PC-3 (cell line): ENCODE results near the gene ADRA2B. TPM values are rescaled to one million over a fixed set of nuclear protein-coding genes. Genes with fewer than 3 reads are reported as not detected.

Source experiments
- ATAC-seq: fragments of 200-7000 bp; cut with Tn5 transposase; 2 replicates; pipeline ENCODE4 v1.9.1; 2020; ENCODE audit warnings: mild to moderate bottlenecking, moderate library complexity
- BruUV-seq: library from RNA; stranded (reverse); fragments of 400-500 nt; replicated peaks from 2 replicates; lab custom pipeline; 2021; lab: Mats Ljungman, UMichigan
- CTCF ChIA-PET: fragments of 300-600 bp; sonication (Branson Sonifier 250); formaldehyde crosslinking; loops from one replicate; lab custom pipeline; 2022; ENCODE audit warnings: antibody characterized with exemption; lab: Charles Lee
- POLR2A ChIA-PET: fragments of 300-600 bp; sonication (Branson Sonifier 250); formaldehyde crosslinking; loops from one replicate; lab custom pipeline; 2022; ENCODE audit warnings: antibody characterized with exemption; ENCODE audit not compliant: unreplicated experiment; lab: Charles Lee
- DNase-seq: peaks from one replicate; pipeline ENCODE4 v3.0.0-alpha.2; 2015
- H2AFZ ChIP-seq: fragments of 300-600 bp; sonication (generic); 2 replicates; pipeline ENCODE4 v1.6.0; 2016; ENCODE audit warnings: antibody characterized with exemption, low read length
- H3F3A ChIP-seq: fragments of 300-600 bp; sonication (generic); one replicate; pipeline ENCODE4 v1.6.0; 2017; ENCODE audit warnings: antibody characterized with exemption, low read length, control low read depth, mild to moderate bottlenecking; ENCODE audit not compliant: unreplicated experiment
- H3K27ac ChIP-seq: fragments of 300-600 bp; sonication (generic); 2 replicates; pipeline ENCODE4 v1.5.1; 2016; ENCODE audit warnings: mild to moderate bottlenecking, low read length
- H3K27me3 ChIP-seq: fragments of 300-600 bp; sonication (generic); 2 replicates; pipeline ENCODE4 v1.6.1; 2016; ENCODE audit warnings: low read length, mixed read lengths
- H3K36me3 ChIP-seq: fragments of 300-600 bp; sonication (generic); 2 replicates; pipeline ENCODE4 v1.6.1; 2016; ENCODE audit warnings: low read depth, mixed run types, low read length, mixed read lengths
- H3K4me1 ChIP-seq: fragments of 300-600 bp; sonication (generic); 2 replicates; pipeline ENCODE4 v1.5.1; 2016; ENCODE audit warnings: low read length; ENCODE audit not compliant: insufficient read depth
- H3K4me2 ChIP-seq: fragments of 300-600 bp; sonication (generic); 2 replicates; pipeline ENCODE4 v1.6.0; 2016; ENCODE audit warnings: low read length
- H3K4me3 ChIP-seq: fragments of 300-600 bp; sonication (generic); 2 replicates; pipeline ENCODE4 v1.5.1; 2016; ENCODE audit warnings: mild to moderate bottlenecking, low read length, mixed read lengths
- H3K79me2 ChIP-seq: fragments of 300-600 bp; sonication (generic); 2 replicates; pipeline ENCODE4 v1.6.1; 2017; ENCODE audit warnings: low read length, mixed read lengths
- H3K9ac ChIP-seq: fragments of 300-600 bp; sonication (generic); 2 replicates; pipeline ENCODE4 v1.6.0; 2016; ENCODE audit warnings: mild to moderate bottlenecking, low read length
- H3K9me2 ChIP-seq: fragments of 300-600 bp; sonication (generic); replicated peaks from 2 replicates; pipeline ENCODE4 v1.6.1; 2016; ENCODE audit warnings: mixed run types, low read length, mixed read lengths
- H3K9me3 ChIP-seq: fragments of 300-600 bp; sonication (generic); 2 replicates; pipeline ENCODE4 v1.6.1; 2016; ENCODE audit warnings: low read length, mixed read lengths
- H4K20me1 ChIP-seq: fragments of 300-600 bp; sonication (generic); 2 replicates; pipeline ENCODE4 v1.6.1; 2016; ENCODE audit warnings: low read length, mixed read lengths
- CTCF ChIP-seq: fragments of 300-600 bp; sonication (generic); conservative IDR thresholded peaks from 2 replicates; pipeline ENCODE4 v1.5.1; 2017; ENCODE audit warnings: antibody characterized with exemption, low read depth, mild to moderate bottlenecking, low read length
- EZH2 ChIP-seq: fragments of 300-600 bp; sonication (generic); IDR thresholded peaks from one replicate; pipeline ENCODE4 v1.6.1; 2017; ENCODE audit warnings: antibody characterized with exemption, mild to moderate bottlenecking, low read length; ENCODE audit not compliant: unreplicated experiment
- EZH2phosphoT487 ChIP-seq: fragments of 300-600 bp; sonication (generic); IDR thresholded peaks from 2 replicates; pipeline ENCODE4 v1.6.1; 2018; ENCODE audit warnings: mild to moderate bottlenecking, antibody characterized with exemption, low read length, borderline replicate concordance
- intact Hi-C: fragments of 100-400 bp; cut with micrococcal nuclease; formaldehyde crosslinking; loops from 2 replicates; pipeline ENCODE4 v1.9.0; 2023
- total RNA-seq: library from RNA; depleted of rRNA; stranded (reverse); fragments of >200 nt; gene quantifications from 2 replicates; pipeline ENCODE4 v1.2.3, GENCODE V29; 2014

The ADRA2B gene
- total RNA-seq, 1 experiment from 2014 or later: not detected

- H2AFZ ChIP-seq: no peak overlapping the region
- no TSS peak for BruUV-seq
- H3K27me3 ChIP-seq: no peaks in the 10 kb centered on the region
- intact Hi-C loops: no loop called here
- no peaks in the 10 kb centered on the region for H3K9me2 ChIP-seq
- no peak for TF ChIP-seq EZH2phosphoT487
- no peak for TF ChIP-seq EZH2
- TF ChIP-seq CTCF: no peak
- ChIA-PET CTCF (no interaction called here), POLR2A (no interaction called here)
- no peaks in the 10 kb centered on the region for H3F3A ChIP-seq
- DNase-seq (no peak), ATAC-seq (no peak)
- no peaks in the 10 kb centered on the region for H4K20me1 ChIP-seq
- no peak overlapping the region for H3K9ac ChIP-seq
- H3K4me3 ChIP-seq: no peak overlapping the region
- H3K4me2 ChIP-seq: no peak overlapping the region
- no peaks in the 10 kb centered on the region for H3K79me2 ChIP-seq
- H3K36me3 ChIP-seq: no peaks in the 10 kb centered on the region
- H3K27ac ChIP-seq: no peak overlapping the region
- no peaks in the 10 kb centered on the region for H3K9me3 ChIP-seq
- no peaks in the 10 kb centered on the region for H3K4me1 ChIP-seq
Observed at GRCh38 chr2:96109361-96109680, 7.0 kb downstream of the ADRA2B start.

GRCh38 chr2:96108541-96109360, 7.6 kb downstream of the ADRA2B start:
- Histone ChIP-seq H3K9ac (no peak overlapping the region), H3K4me2 (no peak overlapping the region), H2AFZ (no peak overlapping the region), H3K27ac (no peak overlapping the region), H3K4me1 (no peaks in the 10 kb centered on the region), H3K79me2 (no peaks in the 10 kb centered on the region), H3K36me3 (no peaks in the 10 kb centered on the region), H4K20me1 (no peaks in the 10 kb centered on the region), H3K4me3 (no peak overlapping the region), H3K27me3 (no peaks in the 10 kb centered on the region), H3K9me2 (no peaks in the 10 kb centered on the region), H3F3A (no peaks in the 10 kb centered on the region), H3K9me3 (no peaks in the 10 kb centered on the region)
- TF ChIP-seq EZH2 (no peak), CTCF (no peak), EZH2phosphoT487 (no peak)
- ATAC-seq (no peak), DNase-seq (no peak)
- BruUV-seq: no TSS peak
- POLR2A ChIA-PET: no interaction called here
- CTCF ChIA-PET: no interaction called here
- intact Hi-C loops: no loop called here

GRCh38 chr2:96108151-96108540, 8.2 kb downstream of the ADRA2B start:
- Histone ChIP-seq H4K20me1 (no peaks in the 10 kb centered on the region), H3K9me3 (no peaks in the 10 kb centered on the region), H3K79me2 (no peaks in the 10 kb centered on the region), H3K36me3 (no peaks in the 10 kb centered on the region), H3K4me3 (no peak overlapping the region), H3K4me1 (no peaks in the 10 kb centered on the region), H3K27me3 (no peaks in the 10 kb centered on the region), H3K27ac (no peak overlapping the region), H2AFZ (no peak overlapping the region), H3K9ac (no peak overlapping the region), H3K4me2 (no peak overlapping the region), H3K9me2 (no peaks in the 10 kb centered on the region), H3F3A (no peaks in the 10 kb centered on the region)
- no TSS peak for BruUV-seq
- ATAC-seq (no peak), DNase-seq (no peak)
- intact Hi-C loops: no loop called here
- ChIA-PET CTCF (no interaction called here), POLR2A (no interaction called here)
- TF ChIP-seq CTCF: no peak
- no peak for TF ChIP-seq EZH2
- TF ChIP-seq EZH2phosphoT487: no peak
